D721Med (cell line): ENCODE data around the gene PLCB1.

ENCODE experiments used
- DNase-seq: peaks from one replicate; pipeline ENCODE4 v3.0.0; 2011; ENCODE audit warnings: low spot score; ENCODE audit not compliant: insufficient read length
- FAIRE-seq: peaks from 2 replicates; lab custom pipeline; 2011; peaks lifted over from hg19 to GRCh38; lab: Jason Lieb, UNC
- CTCF ChIP-seq: IDR thresholded peaks from 2 replicates; pipeline ENCODE4 v1.5.1; 2012; ENCODE audit warnings: mild to moderate bottlenecking, control low read depth; ENCODE audit not compliant: insufficient read depth; ENCODE audit errors: missing control alignments

Gene PLCB1

GRCh38 chr20:8656335-8656734 lies 524.3 kb downstream of the PLCB1 start:
- TF ChIP-seq CTCF, result no peak
- DNase-seq (no peak), FAIRE-seq (no peak)

- no peak for FAIRE-seq
- no peak for TF ChIP-seq CTCF
- DNase-seq, result no peak
These were observed 525.6 kb downstream of the PLCB1 start for GRCh38 chr20:8657664-8658063.

- FAIRE-seq (no peak), DNase-seq (no peak)
- TF ChIP-seq CTCF, result no peak
These were observed 526.0 kb downstream of the PLCB1 start for GRCh38 chr20:8658103-8658502.

- FAIRE-seq, result no peak
These were observed 529.3 kb downstream of the PLCB1 start for GRCh38 chr20:8661229-8661952.

GRCh38 chr20:8662433-8662954 lies 530.4 kb downstream of the PLCB1 start:
- no peak for TF ChIP-seq CTCF
- DNase-seq (no peak), FAIRE-seq (no peak)

More at GRCh38 chr20:8661229-8661952, 529.3 kb downstream of the PLCB1 start:
- no peak for TF ChIP-seq CTCF
- no peak for DNase-seq

GRCh38 chr20:8663424-8663823 lies 531.4 kb downstream of the PLCB1 start:
- DNase-seq (no peak), FAIRE-seq (no peak)
- TF ChIP-seq CTCF, result no peak

GRCh38 chr20:8664778-8665177 lies 532.7 kb downstream of the PLCB1 start:
- DNase-seq (no peak), FAIRE-seq (no peak)
- TF ChIP-seq CTCF, result no peak
